ACC112 (cell line): ENCODE measurements around the gene PCID2.

Experiments
- H2AFZ ChIP-seq: fragments of 200-600 bp; sonication (generic); one replicate; pipeline ENCODE4 v1.6.0; 2017; ENCODE audit warnings: antibody characterized with exemption, low read length; ENCODE audit not compliant: unreplicated experiment
- H3K27ac ChIP-seq: fragments of 200-600 bp; sonication (generic); 2 replicates; pipeline ENCODE4 v1.5.1; 2014; ENCODE audit warnings: low read depth, mild to moderate bottlenecking, antibody characterized with exemption, low read length, moderate library complexity
- H3K27me3 ChIP-seq: fragments of 200-600 bp; sonication (generic); 2 replicates; pipeline ENCODE4 v1.6.1; 2014; ENCODE audit warnings: mild to moderate bottlenecking, antibody characterized with exemption, low read length, moderate library complexity, mixed read lengths; ENCODE audit not compliant: insufficient read depth
- H3K36me3 ChIP-seq: fragments of 200-600 bp; sonication (generic); 2 replicates; pipeline ENCODE4 v1.6.1; 2016; ENCODE audit warnings: mild to moderate bottlenecking, antibody characterized with exemption, low read length, moderate library complexity, mixed read lengths; ENCODE audit not compliant: insufficient read depth
- H3K4me1 ChIP-seq: fragments of 200-600 bp; sonication (generic); one replicate; pipeline ENCODE4 v1.6.1; 2016; ENCODE audit warnings: low read length, mixed read lengths; ENCODE audit not compliant: insufficient read depth, unreplicated experiment, control insufficient read depth
- H3K4me3 ChIP-seq: fragments of 200-600 bp; sonication (generic); 2 replicates; pipeline ENCODE4 v1.5.1; 2014; ENCODE audit warnings: mild to moderate bottlenecking, low read depth, low read length
- H3K79me2 ChIP-seq: fragments of 200-600 bp; sonication (generic); one replicate; pipeline ENCODE4 v1.6.0; 2016; ENCODE audit warnings: low read length; ENCODE audit not compliant: control insufficient read depth, unreplicated experiment, insufficient read depth

The PCID2 gene

GRCh38 chr13:113187263-113187669 is 21.2 kb downstream of the PCID2 start:
- Histone ChIP-seq H3K36me3 (peaks cover 32% of the 10 kb centered on the region), H3K79me2 (peaks cover 23% of the 10 kb centered on the region), H3K27ac (peak overlapping the region; percentile 93), H3K4me1 (peaks cover 41% of the 10 kb centered on the region), H2AFZ (no peak overlapping the region), H3K4me3 (peak overlapping the region; percentile 61), H3K27me3 (no peaks in the 10 kb centered on the region)

DNA sequence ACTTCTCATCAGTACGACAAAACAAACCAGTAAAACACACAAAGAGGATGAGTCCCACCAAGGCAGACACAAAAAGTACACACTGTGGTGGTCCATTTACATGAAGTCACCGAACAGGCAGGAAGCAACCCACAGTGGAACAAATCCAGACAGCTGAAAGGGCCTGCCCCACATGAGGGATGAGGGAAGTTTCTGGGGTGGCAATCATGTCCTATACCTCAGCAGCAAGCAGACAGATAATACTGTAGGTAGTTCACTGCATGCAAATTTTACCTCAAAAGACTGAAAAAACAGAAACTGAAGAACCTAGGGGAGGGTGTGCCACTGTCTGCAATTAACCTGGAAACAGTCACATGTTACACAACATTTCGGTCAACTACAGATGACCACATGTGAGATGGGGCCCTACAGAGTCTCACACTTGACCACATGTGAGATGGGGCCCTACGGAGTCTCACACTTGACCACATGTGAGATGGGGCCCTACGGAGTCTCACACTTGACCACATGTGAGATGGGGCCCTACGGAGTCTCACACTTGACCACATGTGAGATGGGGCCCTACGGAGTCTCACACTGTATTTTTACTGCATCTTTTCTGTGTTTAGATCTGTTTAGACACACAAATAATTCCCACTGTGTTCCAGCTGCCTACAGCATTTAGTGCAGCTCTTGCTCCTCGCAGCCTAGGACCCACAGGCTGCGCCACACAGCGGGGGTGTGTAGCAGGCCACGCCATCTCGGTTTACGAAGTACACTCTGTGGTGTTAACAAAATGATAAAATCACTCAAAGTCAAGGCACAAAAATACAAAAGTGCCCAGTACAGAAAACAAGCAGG is 22.2 kb downstream of the PCID2 start:
- Histone ChIP-seq H3K27me3 (no peaks in the 10 kb centered on the region), H3K79me2 (peaks cover 25% of the 10 kb centered on the region), H3K4me3 (peak overlapping the region; percentile 61), H2AFZ (no peak overlapping the region), H3K27ac (peak overlapping the region; percentile 93), H3K36me3 (peaks cover 30% of the 10 kb centered on the region), H3K4me1 (peaks cover 40% of the 10 kb centered on the region)

GRCh38 chr13:113184568-113185440 is 23.7 kb downstream of the PCID2 start:
- H3K27ac ChIP-seq: no peak overlapping the region
- no peaks in the 10 kb centered on the region for H3K27me3 ChIP-seq
- no peak overlapping the region for H3K4me3 ChIP-seq
- peaks cover 25% of the 10 kb centered on the region for H3K79me2 ChIP-seq
- H3K4me1 ChIP-seq: peaks cover 40% of the 10 kb centered on the region
- peaks cover 24% of the 10 kb centered on the region for H3K36me3 ChIP-seq
- H2AFZ ChIP-seq: no peak overlapping the region

- no peaks in the 10 kb centered on the region for H3K27me3 ChIP-seq
- peaks cover 45% of the 10 kb centered on the region for H3K4me1 ChIP-seq
- peaks cover 25% of the 10 kb centered on the region for H3K79me2 ChIP-seq
- no peak overlapping the region for H2AFZ ChIP-seq
- H3K36me3 ChIP-seq: peaks cover 20% of the 10 kb centered on the region
- no peak overlapping the region for H3K4me3 ChIP-seq
- H3K27ac ChIP-seq: peak overlapping the region; percentile 17; the same call in 1 of the 2 replicates
Observed at GRCh38 chr13:113183450-113184129, 24.9 kb downstream of the PCID2 start.

- Histone ChIP-seq H3K36me3 (peaks cover 15% of the 10 kb centered on the region), H3K4me3 (no peak overlapping the region), H2AFZ (no peak overlapping the region), H3K79me2 (peaks cover 25% of the 10 kb centered on the region), H3K27ac (no peak overlapping the region; the same call in 1 of the 2 replicates), H3K27me3 (no peaks in the 10 kb centered on the region), H3K4me1 (peaks cover 42% of the 10 kb centered on the region)
Observed at GRCh38 chr13:113182046-113182445, 26.4 kb downstream of the PCID2 start.

DNA sequence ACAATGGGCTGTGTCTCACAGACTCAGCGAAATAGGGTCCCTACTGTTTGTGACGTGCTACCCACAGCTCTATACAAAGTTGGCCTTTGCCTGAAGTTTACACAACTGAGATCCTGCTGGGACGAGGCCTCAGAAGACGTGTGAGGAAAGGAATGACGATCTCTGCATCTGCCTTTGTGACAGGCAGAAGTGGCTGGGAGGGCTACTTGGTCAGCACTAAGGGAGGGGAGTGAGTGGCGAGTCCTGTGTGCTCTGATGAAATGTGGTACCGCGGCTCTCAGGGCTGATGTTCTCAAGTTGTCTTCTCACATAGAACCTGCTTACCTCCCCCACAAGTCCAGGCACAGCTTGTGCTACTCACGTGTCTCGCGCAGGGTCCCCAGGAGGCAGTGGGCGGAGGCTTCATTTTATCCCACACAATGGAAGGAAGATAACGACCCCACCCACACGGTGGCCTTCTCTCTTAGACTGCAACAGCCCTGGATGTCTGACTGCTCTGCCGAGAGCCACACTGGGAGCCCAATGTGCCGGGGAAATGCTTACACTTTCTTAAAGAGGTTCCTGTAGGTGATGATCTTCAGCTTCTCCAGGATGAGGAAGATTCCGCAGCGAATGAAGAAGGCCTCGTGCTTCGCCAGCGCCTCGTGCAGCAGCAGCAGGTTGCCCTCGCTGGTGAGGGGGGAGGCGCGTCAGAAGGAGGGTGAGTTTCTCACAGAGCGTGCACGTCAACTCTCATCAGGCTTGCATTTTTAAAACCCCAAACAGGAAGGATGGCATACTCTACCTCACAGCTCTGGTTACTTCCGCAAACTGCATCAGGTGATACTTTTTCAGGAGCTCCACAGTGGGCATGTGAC is 28.9 kb downstream of the PCID2 start:
- Histone ChIP-seq H3K27me3 (no peaks in the 10 kb centered on the region), H3K4me1 (peaks cover 27% of the 10 kb centered on the region), H2AFZ (no peak overlapping the region), H3K79me2 (peaks cover 4% of the 10 kb centered on the region), H3K27ac (peak overlapping the region; percentile 66), H3K36me3 (peaks cover 21% of the 10 kb centered on the region), H3K4me3 (no peak overlapping the region)

DNA sequence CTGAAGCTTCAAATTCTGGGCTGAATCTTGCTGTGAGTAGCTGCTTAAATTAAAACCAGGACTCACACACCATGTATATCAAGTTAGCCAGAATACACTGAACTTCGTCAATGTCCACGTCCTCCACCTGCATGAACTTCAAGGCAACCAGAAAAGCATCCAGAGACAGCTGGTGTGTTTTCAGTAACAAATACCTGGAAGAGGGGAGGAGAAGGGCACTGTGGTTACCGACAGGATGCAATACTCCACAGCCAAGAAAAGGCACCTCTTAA is 29.6 kb downstream of the PCID2 start:
- Histone ChIP-seq H3K36me3 (peaks cover 21% of the 10 kb centered on the region), H2AFZ (no peak overlapping the region), H3K27ac (peak overlapping the region; percentile 66), H3K79me2 (peaks cover 3% of the 10 kb centered on the region), H3K4me3 (peak overlapping the region; percentile 27; the same call in 1 of the 2 replicates), H3K4me1 (peaks cover 21% of the 10 kb centered on the region), H3K27me3 (no peaks in the 10 kb centered on the region)

DNA sequence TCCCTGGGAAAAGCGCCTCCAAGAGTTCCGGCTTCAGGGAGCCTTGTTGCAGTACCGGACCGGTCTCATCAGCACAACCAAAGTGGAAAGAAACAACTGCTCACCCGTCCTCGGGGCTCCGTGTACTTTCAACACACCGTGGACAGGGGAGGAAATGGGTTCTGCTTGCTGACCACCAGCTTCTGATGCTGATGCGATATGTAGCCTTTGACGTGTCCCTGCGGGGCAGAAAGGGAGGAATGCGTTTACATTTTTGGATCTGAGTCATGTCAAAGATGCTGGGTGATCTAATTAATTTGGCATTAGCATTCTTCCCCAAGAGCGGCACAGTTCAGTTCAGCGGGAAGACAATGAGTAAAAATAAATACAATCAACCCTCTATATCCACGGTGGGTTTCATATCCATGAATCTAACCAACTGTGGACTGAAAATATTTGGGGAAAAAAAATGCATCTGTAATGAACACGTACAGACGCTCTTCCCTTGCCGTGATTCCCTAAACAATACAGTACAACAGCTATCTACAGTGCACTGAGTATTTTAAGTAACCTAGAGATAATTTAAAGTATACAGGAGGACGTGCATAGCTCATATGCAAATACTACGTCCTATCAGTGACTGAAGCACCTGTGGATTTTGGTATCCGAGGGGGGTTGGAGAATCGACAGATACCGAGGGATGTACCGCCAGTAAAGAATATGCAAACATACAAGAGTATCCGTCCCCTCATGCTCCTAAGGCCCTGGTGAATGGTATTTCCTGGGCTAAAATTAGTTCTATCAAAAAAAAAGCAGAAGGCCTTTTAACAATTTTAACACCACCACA is 30.2 kb downstream of the PCID2 start:
- Histone ChIP-seq H3K4me1 (peaks cover 18% of the 10 kb centered on the region), H3K27ac (peak overlapping the region; percentile 66), H3K79me2 (peaks cover 3% of the 10 kb centered on the region), H2AFZ (no peak overlapping the region), H3K27me3 (no peaks in the 10 kb centered on the region), H3K4me3 (peak overlapping the region; percentile 27; the same call in 1 of the 2 replicates), H3K36me3 (peaks cover 26% of the 10 kb centered on the region)

GRCh38 chr13:113176822-113177221 is 31.6 kb downstream of the PCID2 start:
- no peaks in the 10 kb centered on the region for H3K79me2 ChIP-seq
- H3K27me3 ChIP-seq: no peaks in the 10 kb centered on the region
- H3K27ac ChIP-seq: no peak overlapping the region
- no peak overlapping the region for H3K4me3 ChIP-seq
- H2AFZ ChIP-seq: no peak overlapping the region
- H3K4me1 ChIP-seq: peaks cover 18% of the 10 kb centered on the region
- peaks cover 29% of the 10 kb centered on the region for H3K36me3 ChIP-seq
